H9 (cell line): ENCODE measurements around the gene CREB1. TPM values are rescaled to one million over a fixed set of nuclear protein-coding genes. Genes with fewer than 3 reads are reported as not detected.

Experiments
- DNase-seq: peaks from one replicate; pipeline ENCODE4 v3.0.0-alpha.2; 2017
- H2AFZ ChIP-seq: one replicate; pipeline ENCODE4 v1.6.1; 2013; ENCODE audit warnings: mild to moderate bottlenecking, low read length, control low read depth, moderate library complexity
- H2AK5ac ChIP-seq: 2 replicates; pipeline ENCODE4 v1.6.1; 2013; ENCODE audit warnings: low read length, control low read depth, mixed read lengths; ENCODE audit not compliant: insufficient read length
- H2BK120ac ChIP-seq: one replicate; pipeline ENCODE4 v1.6.1; 2013; ENCODE audit warnings: low read depth, mild to moderate bottlenecking, low read length, control low read depth, inconsistent platforms; ENCODE audit not compliant: poor library complexity, severe bottlenecking
- H2BK12ac ChIP-seq: 2 replicates; pipeline ENCODE4 v1.6.1; 2013; ENCODE audit warnings: low read length, control low read depth, mixed read lengths, low read depth; ENCODE audit not compliant: insufficient read length
- H2BK15ac ChIP-seq: 2 replicates; pipeline ENCODE4 v1.6.1; 2013; ENCODE audit warnings: low read depth, low read length, control low read depth
- H2BK20ac ChIP-seq: one replicate; pipeline ENCODE4 v1.6.1; 2013; ENCODE audit warnings: low read depth, mild to moderate bottlenecking, low read length, control low read depth, inconsistent platforms; ENCODE audit not compliant: poor library complexity, severe bottlenecking
- H2BK5ac ChIP-seq: 2 replicates; pipeline ENCODE4 v1.6.1; 2013; ENCODE audit warnings: low read length, control low read depth, mixed read lengths; ENCODE audit not compliant: insufficient read length
- H3K14ac ChIP-seq: 2 replicates; pipeline ENCODE4 v1.6.1; 2013; ENCODE audit warnings: low read length, control low read depth; ENCODE audit not compliant: insufficient read depth
- H3K18ac ChIP-seq: 2 replicates; pipeline ENCODE4 v1.6.1; 2013; ENCODE audit warnings: low read depth, mild to moderate bottlenecking, mixed read lengths, low read length, control low read depth; ENCODE audit not compliant: insufficient read length
- H3K23ac ChIP-seq: 2 replicates; pipeline ENCODE4 v1.6.1; 2013; ENCODE audit warnings: low read length, control low read depth, mixed read lengths, low read depth; ENCODE audit not compliant: insufficient read length
- H3K23me2 ChIP-seq: 2 replicates; pipeline ENCODE4 v1.6.1; 2013; ENCODE audit warnings: low read depth, mild to moderate bottlenecking, mixed read lengths, low read length, control low read depth; ENCODE audit not compliant: insufficient read length, poor library complexity, severe bottlenecking
- H3K27ac ChIP-seq: 2 replicates; pipeline ENCODE4 v1.5.1; 2013; ENCODE audit warnings: low read length, control low read depth, mixed read lengths, low read depth; ENCODE audit not compliant: insufficient read length
- H3K27me3 ChIP-seq: 2 replicates; pipeline ENCODE4 v1.6.1; 2013; ENCODE audit warnings: low read length, control low read depth, inconsistent platforms; ENCODE audit not compliant: insufficient read depth
- H3K4ac ChIP-seq: 2 replicates; pipeline ENCODE4 v1.6.1; 2013; ENCODE audit warnings: low read depth, mild to moderate bottlenecking, control low read depth, inconsistent platforms, low read length, moderate library complexity
- H3K4me1 ChIP-seq: 2 replicates; pipeline ENCODE4 v1.6.1; 2013; ENCODE audit warnings: low read length, control low read depth, inconsistent platforms; ENCODE audit not compliant: insufficient read depth
- H3K4me2 ChIP-seq: 2 replicates; pipeline ENCODE4 v1.6.1; 2013; ENCODE audit warnings: low read length, control low read depth, mixed read lengths; ENCODE audit not compliant: insufficient read length, insufficient read depth
- H3K56ac ChIP-seq: 2 replicates; pipeline ENCODE4 v1.6.1; 2013; ENCODE audit warnings: low read depth, mild to moderate bottlenecking, mixed read lengths, low read length, control low read depth; ENCODE audit not compliant: insufficient read length
- H3K79me1 ChIP-seq: 2 replicates; pipeline ENCODE4 v1.6.1; 2013; ENCODE audit warnings: low read depth, mild to moderate bottlenecking, moderate library complexity, low read length, control low read depth, inconsistent platforms; ENCODE audit not compliant: insufficient read depth, poor library complexity, severe bottlenecking
- H3K79me2 ChIP-seq: 2 replicates; pipeline ENCODE4 v1.6.1; 2013; ENCODE audit warnings: low read length, control low read depth, inconsistent platforms; ENCODE audit not compliant: insufficient read depth
- H3K9ac ChIP-seq: 2 replicates; pipeline ENCODE4 v1.6.1; 2013; ENCODE audit warnings: low read length, control low read depth, mixed read lengths; ENCODE audit not compliant: insufficient read length; ENCODE audit errors: extremely low read depth
- H3K9me3 ChIP-seq: one replicate; pipeline ENCODE4 v1.6.1; 2013; ENCODE audit warnings: low read depth, low read length, inconsistent platforms; ENCODE audit not compliant: control insufficient read depth
- H3T11ph ChIP-seq: one replicate; pipeline ENCODE4 v1.6.1; 2013; ENCODE audit warnings: mild to moderate bottlenecking, low read length, control low read depth, inconsistent platforms
- H4K20me1 ChIP-seq: one replicate; pipeline ENCODE4 v1.6.1; 2013; ENCODE audit not compliant: control insufficient read depth, insufficient read length, insufficient read depth
- H4K5ac ChIP-seq: 2 replicates; pipeline ENCODE4 v1.6.1; 2013; ENCODE audit warnings: low read depth, mild to moderate bottlenecking, mixed read lengths, low read length, control low read depth; ENCODE audit not compliant: insufficient read length
- H4K8ac ChIP-seq: replicated peaks from 2 replicates; pipeline ENCODE4 v1.6.1; 2013; ENCODE audit warnings: low read length, control low read depth, mixed read lengths, low read depth; ENCODE audit not compliant: insufficient read length
- H4K91ac ChIP-seq: 2 replicates; pipeline ENCODE4 v1.6.1; 2013; ENCODE audit warnings: low read depth, mild to moderate bottlenecking, moderate library complexity, mixed read lengths, low read length, control low read depth; ENCODE audit not compliant: insufficient read length
- H3K27ac Mint-ChIP-seq, 3 experiments: 2 replicates in 2 of 3; 3 replicates in 1 of 3; pipeline ENCODE4 v1.8.0; 2020 to 2021; ENCODE audit warnings: mixed read lengths in 3 of 3, mild to moderate bottlenecking in 1 of 3, moderate library complexity in 1 of 3
- H3K27me3 Mint-ChIP-seq: 2 replicates; pipeline ENCODE4 v1.8.0; 2021; ENCODE audit warnings: low read depth, mild to moderate bottlenecking, moderate library complexity, mixed read lengths
- H3K36me3 Mint-ChIP-seq, 3 experiments: 2 replicates in 2 of 3; 3 replicates in 1 of 3; pipeline ENCODE4 v1.8.0; 2020 to 2021; ENCODE audit warnings: low read depth in 3 of 3, mixed read lengths in 3 of 3; ENCODE audit not compliant: insufficient read depth in 1 of 3
- H3K4me1 Mint-ChIP-seq, 2 experiments: 2 replicates each; pipeline ENCODE4 v1.8.0; 2020; ENCODE audit warnings: mixed read lengths in 2 of 2
- H3K4me3 Mint-ChIP-seq, 2 experiments: 2 replicates in 1 of 2; 3 replicates in 1 of 2; pipeline ENCODE4 v1.8.0; 2020 to 2021; ENCODE audit warnings: mild to moderate bottlenecking in 2 of 2, mixed read lengths in 2 of 2, moderate library complexity in 1 of 2
- H3K9me3 Mint-ChIP-seq, 2 experiments: 2 replicates in 1 of 2; 3 replicates in 1 of 2; pipeline ENCODE4 v1.8.0; 2020; ENCODE audit warnings: mild to moderate bottlenecking in 2 of 2, mixed read lengths in 2 of 2, moderate library complexity in 1 of 2
- CTCF ChIP-seq: fragments of 200-600 bp; sonication (generic); conservative IDR thresholded peaks from 3 replicates; pipeline ENCODE4 v1.8.0; 2021; ENCODE audit warnings: antibody characterized with exemption, mild to moderate bottlenecking
- WGBS: extraction: QIAGEN DNeasy Blood & Tissue Kit; methylation state at CpG from one replicate; pipeline ENCODE4 v1.1.7; 2013; ENCODE audit warnings: missing lambda C conversion rate, low lambda C conversion rate, mixed read lengths; ENCODE audit not compliant: insufficient read length; ENCODE audit errors: extremely low coverage; 5-methylcytosine and 5-hydroxymethylcytosine counted together
- total RNA-seq: library from RNA; stranded (reverse); gene quantifications from 2 replicates; pipeline ENCODE4 v1.2.1, GENCODE V29; 2021

CREB1 gene
- total RNA-seq, 1 experiment from 2014 or later, result 103 TPM

GRCh38 chr2:207617011-207617671 lies 87.4 kb downstream of the CREB1 start:
- no peaks in the 10 kb centered on the region for H3K27me3 Mint-ChIP-seq
- no peak overlapping the region for H2BK15ac ChIP-seq
- peaks cover 4 to 12% of the 10 kb centered on the region in 2 experiments; a peak in 3 of 4 replicates for H3K4me1 Mint-ChIP-seq
- H3K9me3 Mint-ChIP-seq, result no peaks in the 10 kb centered on the region
- no peaks in the 10 kb centered on the region for H3K4me1 ChIP-seq
- peaks cover 2% of the 10 kb centered on the region for H3K79me1 ChIP-seq
- no peak overlapping the region for H2BK20ac ChIP-seq
- H3K4me2 ChIP-seq, result no peak overlapping the region
- no peak overlapping the region for H4K5ac ChIP-seq
- H2AK5ac ChIP-seq, result no peak overlapping the region
- no peaks in the 10 kb centered on the region for H3K23me2 ChIP-seq
- H3K27me3 ChIP-seq, result no peaks in the 10 kb centered on the region
- TF ChIP-seq CTCF, result no peak
- no peak for DNase-seq
- no peak overlapping the region for H3K14ac ChIP-seq
- peaks cover 48 to 86% (median 66%) of the 10 kb centered on the region in 3 experiments for H3K36me3 Mint-ChIP-seq
- H3K56ac ChIP-seq, result no peak overlapping the region
- H3T11ph ChIP-seq, result no peak overlapping the region
- peak overlapping the region in 2 of 3 experiments; percentile 17 to 24; a peak in 5 of 7 replicates for H3K27ac Mint-ChIP-seq
- H3K27ac ChIP-seq, result no peak overlapping the region
- H2AFZ ChIP-seq, result no peak overlapping the region
- H3K9ac ChIP-seq, result no peak overlapping the region
- no peak overlapping the region for H2BK5ac ChIP-seq
- H2BK120ac ChIP-seq, result no peak overlapping the region
- H4K8ac ChIP-seq, result no peak overlapping the region
- H3K4me3 Mint-ChIP-seq, result no peak overlapping the region
- H3K9me3 ChIP-seq, result no peaks in the 10 kb centered on the region
- no peak overlapping the region for H3K4ac ChIP-seq
- H3K23ac ChIP-seq, result no peak overlapping the region
- WGBS, result no CpG with 5 or more reads among the region's 6 CpGs
- H4K20me1 ChIP-seq, result no peaks in the 10 kb centered on the region
- no peak overlapping the region for H3K18ac ChIP-seq
- no peak overlapping the region for H4K91ac ChIP-seq
- no peak overlapping the region for H2BK12ac ChIP-seq
- no peaks in the 10 kb centered on the region for H3K79me2 ChIP-seq
